Thyroid gland (tissue), 4 donors: Measurements from ENCODE around the gene EIF5A2. TPM values are rescaled to one million over a fixed set of nuclear protein-coding genes. Genes with fewer than 3 reads are reported as not detected.
A peak's percentile ranks its signal among the peaks of the same experiment; 100 is the strongest.

Source experiments
- DNase-seq, 2 donors: peaks; one replicate each; pipeline ENCODE4 v3.0.0-alpha.2; 2019
- H3K27ac ChIP-seq, 3 donors: fragments of 200-600 bp; sonication (generic); 1 replicate in 2 of 3; 2 replicates in 1 of 3; pipeline ENCODE4 v1.5.1; 2016 to 2019; ENCODE audit warnings: mild to moderate bottlenecking in 1 of 3, moderate library complexity in 1 of 3
- H3K27me3 ChIP-seq: fragments of 200-600 bp; sonication (generic); one replicate; pipeline ENCODE4 v1.5.1; 2019
- H3K36me3 ChIP-seq, 2 donors: fragments of 200-600 bp; sonication (generic); one replicate each; pipeline ENCODE4 v1.5.1; 2016 to 2019
- H3K4me1 ChIP-seq, 2 donors: fragments of 200-600 bp; sonication (generic); one replicate each; pipeline ENCODE4 v1.5.1; 2017 to 2019
- H3K4me3 ChIP-seq, 3 donors: fragments of 200-600 bp; sonication (generic); replicated peaks in 1 of 3; 1 replicate in 2 of 3; 2 replicates in 1 of 3; pipeline ENCODE4 v1.5.1; 2016; ENCODE audit warnings: mild to moderate bottlenecking in 1 of 3
- H3K9me3 ChIP-seq: fragments of 200-600 bp; sonication (generic); one replicate; pipeline ENCODE4 v1.5.1; 2017
- POLR2A ChIP-seq, 2 donors: fragments of 450-650 bp; IDR thresholded peaks; one replicate each; pipeline ENCODE4 v1.6.1; 2017; ENCODE audit warnings: antibody characterized with exemption in 2 of 2, mild to moderate bottlenecking in 2 of 2, moderate library complexity in 1 of 2
- WGBS, 2 donors: methylation state at CpG; one replicate each; pipeline ENCODE4 v1.1.5; 2017; 5-methylcytosine and 5-hydroxymethylcytosine counted together
- intact Hi-C: fragments of 100-400 bp; cut with DNase I; formaldehyde crosslinking; loops from one replicate; pipeline ENCODE4 v1.15.1; 2023
- total RNA-seq, 4 donors: library from RNA; depleted of rRNA; stranded (reverse); fragments of >200 nt; gene quantifications; one replicate each; pipeline ENCODE4 v1.2.3, GENCODE V29; 2016
- TF ChIP-seq, protein P1 (sequence below), 6 experiments: fragments of 200-600 bp in 3 of 6; fragments of 450-650 bp in 3 of 6; sonication (generic) in 3 of 6; IDR thresholded peaks; one replicate each; pipeline ENCODE4 v1.5.1; 2016 to 2019; ENCODE audit warnings: antibody characterized with exemption in 6 of 6, mild to moderate bottlenecking in 2 of 6, inconsistent platforms in 1 of 6, moderate library complexity in 1 of 6

The EIF5A2 gene
- total RNA-seq: 1 to 10 TPM; 2.0 to 4.3 (median 3.0) TPM

DNA sequence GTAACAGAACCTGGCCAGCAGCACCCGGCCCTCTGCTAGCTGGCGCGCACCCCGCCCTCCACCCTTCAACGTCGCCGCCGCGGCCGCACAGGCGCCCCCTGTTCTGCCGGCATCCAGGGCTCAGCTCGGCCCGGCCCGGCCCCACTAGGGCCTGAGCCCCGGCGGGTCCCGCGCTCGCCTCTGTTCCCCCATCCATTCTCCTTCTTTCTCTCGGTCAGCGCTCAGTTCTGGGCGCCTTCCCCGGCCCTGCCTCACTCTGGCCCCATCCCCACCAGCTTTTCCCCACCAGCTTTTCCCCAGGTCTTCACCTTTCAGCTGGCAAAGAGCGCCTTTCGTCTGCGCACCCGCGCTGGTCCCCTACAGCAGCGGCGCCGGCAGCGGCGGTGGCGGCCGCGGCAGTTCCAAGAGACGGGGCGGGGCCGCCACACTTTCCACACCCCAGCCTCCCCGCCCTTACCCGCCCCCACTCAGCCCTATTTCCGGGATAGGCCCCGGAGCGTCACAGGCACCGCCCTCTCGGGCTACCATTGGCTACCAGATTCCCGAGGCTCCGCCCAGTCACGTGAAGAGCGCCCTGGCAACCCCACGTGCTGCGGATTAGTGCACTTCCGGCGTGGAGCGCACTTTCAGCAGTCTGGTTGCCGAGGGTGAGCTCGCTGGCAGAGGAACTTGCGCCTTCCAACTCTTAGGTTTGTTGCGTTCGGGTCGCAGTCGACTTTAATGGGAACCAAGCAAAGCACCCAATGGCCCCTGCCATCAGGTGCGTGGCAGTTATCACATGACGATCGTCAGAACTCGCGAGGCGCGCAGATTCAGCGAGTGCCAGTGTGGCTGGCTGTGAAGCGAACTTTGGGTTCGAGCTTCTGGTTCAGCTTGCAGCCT, at the start of gene EIF5A2:
TSS of gene EIF5A2 (minus strand) at position 403 of the 882 bp plus-strand sequence. CDS start 831 bp downstream, outside the sequence.
- Histone ChIP-seq H3K9me3 (no peaks in the 10 kb centered on the region), H3K4me1 (peaks cover 8 to 9% of the 10 kb centered on the region in 2 donors), H3K36me3 (no peaks in the 10 kb centered on the region), H3K27me3 (no peaks in the 10 kb centered on the region), H3K4me3 (peak within 1 kb of the TSS; percentile 30 to 66 (median 32)), H3K27ac (peak within 1 kb of the TSS in 2 of 3 donors; percentile 15 to 19)
- 13 to 20% methylated on average over 45 to 49 of the region's 73 CpGs for WGBS, 2 donors
- intact Hi-C loops: no loop called here
- TF ChIP-seq, protein P1, sequence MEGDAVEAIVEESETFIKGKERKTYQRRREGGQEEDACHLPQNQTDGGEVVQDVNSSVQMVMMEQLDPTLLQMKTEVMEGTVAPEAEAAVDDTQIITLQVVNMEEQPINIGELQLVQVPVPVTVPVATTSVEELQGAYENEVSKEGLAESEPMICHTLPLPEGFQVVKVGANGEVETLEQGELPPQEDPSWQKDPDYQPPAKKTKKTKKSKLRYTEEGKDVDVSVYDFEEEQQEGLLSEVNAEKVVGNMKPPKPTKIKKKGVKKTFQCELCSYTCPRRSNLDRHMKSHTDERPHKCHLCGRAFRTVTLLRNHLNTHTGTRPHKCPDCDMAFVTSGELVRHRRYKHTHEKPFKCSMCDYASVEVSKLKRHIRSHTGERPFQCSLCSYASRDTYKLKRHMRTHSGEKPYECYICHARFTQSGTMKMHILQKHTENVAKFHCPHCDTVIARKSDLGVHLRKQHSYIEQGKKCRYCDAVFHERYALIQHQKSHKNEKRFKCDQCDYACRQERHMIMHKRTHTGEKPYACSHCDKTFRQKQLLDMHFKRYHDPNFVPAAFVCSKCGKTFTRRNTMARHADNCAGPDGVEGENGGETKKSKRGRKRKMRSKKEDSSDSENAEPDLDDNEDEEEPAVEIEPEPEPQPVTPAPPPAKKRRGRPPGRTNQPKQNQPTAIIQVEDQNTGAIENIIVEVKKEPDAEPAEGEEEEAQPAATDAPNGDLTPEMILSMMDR (IDR thresholded peaks at IDR 0.05): no peak
- peak in 1 of 2 donors; percentile 52 for TF ChIP-seq POLR2A (IDR thresholded peaks at IDR 0.05)
- DNase-seq: peak; percentile 92 to 95

- Histone ChIP-seq H3K27me3 (no peaks in the 10 kb centered on the region), H3K9me3 (no peaks in the 10 kb centered on the region), H3K4me1 (no peaks in the 10 kb centered on the region), H3K36me3 (no peaks in the 10 kb centered on the region), H3K27ac (no peak overlapping the region), H3K4me3 (no peak overlapping the region)
- intact Hi-C loops: loop anchor here (10.0 kb wide), 1 partner anchor 608 kb away; no protein-coding TSS in a partner anchor
- TF ChIP-seq, protein P1 (IDR thresholded peaks at IDR 0.05): no peak
- TF ChIP-seq POLR2A (IDR thresholded peaks at IDR 0.05): no peak
- DNase-seq: no peak
Observed at GRCh38 chr3:170956647-170957046, 48.2 kb upstream of the EIF5A2 start.

- no peaks in the 10 kb centered on the region for H3K36me3 ChIP-seq
Observed at GRCh38 chr3:170953736-170954135, 45.3 kb upstream of the EIF5A2 start.

GRCh38 chr3:170953229-170953628, 44.8 kb upstream of the EIF5A2 start:
- WGBS, 2 donors: 85 to 92% methylated on average over 13 of the region's 13 CpGs
- Histone ChIP-seq H3K27me3 (no peaks in the 10 kb centered on the region), H3K36me3 (no peaks in the 10 kb centered on the region), H3K27ac (no peak overlapping the region), H3K4me1 (no peaks in the 10 kb centered on the region), H3K9me3 (no peaks in the 10 kb centered on the region), H3K4me3 (no peak overlapping the region)
- intact Hi-C loops: loop anchor here (10.0 kb wide), 1 partner anchor 612 kb away; no protein-coding TSS in a partner anchor
- TF ChIP-seq, protein P1 (IDR thresholded peaks at IDR 0.05): no peak
- TF ChIP-seq POLR2A (IDR thresholded peaks at IDR 0.05): no peak
- DNase-seq: no peak

More at GRCh38 chr3:170953736-170954135, 45.3 kb upstream of the EIF5A2 start:
- H3K27me3 ChIP-seq: no peaks in the 10 kb centered on the region
- intact Hi-C loops: loop anchor here (10.0 kb wide), 1 partner anchor 611 kb away; no protein-coding TSS in a partner anchor
- TF ChIP-seq POLR2A (IDR thresholded peaks at IDR 0.05): no peak
- TF ChIP-seq, protein P1 (IDR thresholded peaks at IDR 0.05): no peak
- H3K9me3 ChIP-seq: no peaks in the 10 kb centered on the region
- 74 to 81% methylated on average over 12 of the region's 12 CpGs for WGBS, 2 donors
- H3K4me3 ChIP-seq: no peak overlapping the region
- DNase-seq: no peak
- H3K4me1 ChIP-seq: no peaks in the 10 kb centered on the region
- H3K27ac ChIP-seq: no peak overlapping the region

DNA sequence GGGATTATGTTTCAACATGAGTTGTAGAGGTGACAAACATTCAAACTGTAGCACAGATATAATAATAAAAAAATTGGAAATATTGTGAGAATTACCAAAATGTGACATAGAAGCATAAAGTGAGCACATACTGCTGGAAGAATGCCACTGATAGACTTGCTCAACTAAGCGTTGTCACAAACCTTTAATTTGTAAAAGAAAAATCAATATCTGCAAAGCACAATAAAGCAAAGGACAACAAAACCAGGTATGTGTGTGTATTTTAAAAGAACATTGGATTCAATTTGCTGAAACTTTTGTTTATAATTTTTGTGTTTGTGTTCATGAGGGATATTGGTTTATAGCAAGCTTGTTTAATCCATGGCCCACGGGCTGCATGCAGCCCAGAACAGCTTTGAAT, 40.8 kb upstream of the EIF5A2 start:
- TF ChIP-seq POLR2A (IDR thresholded peaks at IDR 0.05): no peak
- TF ChIP-seq, protein P1 (IDR thresholded peaks at IDR 0.05): no peak
- Histone ChIP-seq H3K27ac (no peak overlapping the region), H3K27me3 (no peaks in the 10 kb centered on the region), H3K4me3 (no peak overlapping the region), H3K9me3 (no peaks in the 10 kb centered on the region), H3K36me3 (no peaks in the 10 kb centered on the region), H3K4me1 (no peaks in the 10 kb centered on the region)
- WGBS, 2 donors: 84 to 89% methylated on average over 2 of the region's 2 CpGs
- DNase-seq: no peak
- intact Hi-C loops: no loop called here
